Measurements from ENCODE around the gene MAT1A. TPM values are rescaled to one million over a fixed set of nuclear protein-coding genes. Genes with fewer than 3 reads are reported as not detected.
"Not testable (repeated sequence)": the region's sequence is repeated elsewhere in the genome, so short reads cannot be mapped to it uniquely, and the experiment has no call there.

The MAT1A gene
- total RNA-seq = under 1 TPM in 1 of 2 donors, not detected in 1; 0.37 TPM
- long read RNA-seq, donor 1 = 0 reads
- long read RNA-seq, donor 2 = 0 reads

DNA sequence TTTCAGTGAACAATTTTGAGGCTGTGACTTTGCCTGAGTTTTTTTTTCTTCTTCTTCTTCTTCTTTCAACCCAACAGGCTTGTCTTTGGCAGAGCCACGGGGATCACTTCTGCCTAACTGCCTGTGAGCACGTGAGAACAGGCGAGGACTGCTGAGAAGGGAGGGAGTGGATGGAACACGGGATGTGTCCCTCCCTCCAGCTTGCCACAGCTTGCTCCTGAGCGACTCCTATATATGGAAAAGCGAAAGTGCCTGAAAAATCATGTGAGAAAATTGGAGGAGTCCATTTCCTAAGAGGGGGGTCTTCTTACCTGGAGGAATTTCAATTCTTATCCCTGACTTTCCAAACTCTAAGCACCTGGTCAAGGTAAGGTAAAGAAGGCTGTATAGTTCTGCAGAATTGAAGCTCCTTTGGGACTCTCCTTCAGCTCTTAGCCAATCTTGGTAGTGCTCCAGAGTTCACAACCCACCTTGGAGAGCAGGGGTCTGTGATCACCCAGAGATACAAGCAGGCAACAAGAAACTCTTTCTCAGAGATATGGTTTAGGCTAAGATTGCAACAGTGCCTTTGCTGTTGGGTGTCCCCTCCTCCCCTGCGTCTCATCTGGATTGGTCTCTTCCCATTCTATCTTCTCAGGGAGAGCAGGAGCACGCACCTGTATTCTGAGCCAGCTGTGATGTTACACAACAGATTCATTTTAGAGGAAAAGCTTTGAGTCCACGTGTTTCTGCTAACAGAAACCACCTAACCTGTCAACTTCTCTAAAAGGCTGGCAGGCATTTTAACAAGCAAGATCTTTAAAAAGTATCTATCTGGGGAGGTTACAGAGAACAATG lies at the start of gene MAT1A:
Gene MAT1A, minus strand, starts transcription at position 208 of the 837 bp plus-strand sequence. CDS start 235 bp downstream, outside the sequence.
- intact Hi-C loops (cut with DNase I) = no loop called here
- DNase-seq (ENCODE audit: low spot score) = no peak

- intact Hi-C loops (cut with DNase I) = no loop called here
- no peak for DNase-seq (ENCODE audit: low spot score)
These were observed 44.5 kb upstream of the MAT1A start for GRCh38 chr10:80333983-80334382.

DNA sequence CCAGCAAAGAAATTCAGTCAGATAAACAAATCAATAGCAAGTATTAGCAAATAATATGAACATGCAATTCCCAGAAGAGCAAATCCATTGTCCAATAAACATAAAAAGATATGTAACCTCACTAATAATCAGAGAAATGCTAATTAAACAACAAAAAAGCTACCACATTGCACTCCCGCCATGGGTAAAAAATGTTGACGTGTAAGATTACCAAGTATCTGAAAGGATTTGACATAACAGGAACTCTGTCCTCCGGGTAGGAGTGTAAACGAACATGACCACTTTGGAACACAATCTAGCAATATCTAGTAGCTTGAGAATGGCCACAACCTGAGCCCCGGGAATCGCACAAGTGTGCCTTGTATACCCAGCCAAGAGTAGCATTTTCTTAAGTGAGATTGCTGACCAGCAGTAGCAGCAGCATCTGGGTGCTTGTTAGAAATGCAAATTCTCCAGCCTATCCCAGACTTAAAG lies 35.5 kb upstream of the MAT1A start:
- intact Hi-C loops (cut with DNase I) = no loop called here
- no peak for DNase-seq (ENCODE audit: low spot score)

- no peak for DNase-seq (ENCODE audit: low spot score)
- intact Hi-C loops (cut with DNase I) = no loop called here
These were observed 34.6 kb upstream of the MAT1A start for GRCh38 chr10:80324086-80324485.

GRCh38 chr10:80323311-80323710 lies 33.9 kb upstream of the MAT1A start:
- no peak for DNase-seq (ENCODE audit: low spot score)

DNA sequence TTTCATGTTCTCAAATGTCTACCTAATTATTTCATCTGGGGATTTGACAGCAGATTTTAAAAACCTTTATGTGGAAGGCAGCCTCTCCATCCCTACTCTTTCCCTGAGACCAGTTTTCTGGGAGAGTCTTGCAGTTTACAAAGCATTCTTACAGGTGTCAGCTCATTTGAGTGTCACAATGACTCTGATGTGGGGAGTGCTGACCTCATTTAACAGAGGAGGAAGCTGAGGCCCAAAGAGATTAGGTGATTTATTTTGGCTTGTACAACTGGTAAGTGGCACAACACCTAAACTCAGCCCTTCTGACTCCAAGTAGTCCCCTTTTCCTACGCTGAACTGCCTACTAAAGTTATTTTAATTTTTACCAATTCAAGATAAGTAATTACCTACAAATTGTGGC lies 33.3 kb upstream of the MAT1A start:
- no peak for DNase-seq (ENCODE audit: low spot score)
- intact Hi-C loops (cut with DNase I) = no loop called here

More at GRCh38 chr10:80323311-80323710, 33.9 kb upstream of the MAT1A start:
- intact Hi-C loops (cut with DNase I) = no loop called here

DNA sequence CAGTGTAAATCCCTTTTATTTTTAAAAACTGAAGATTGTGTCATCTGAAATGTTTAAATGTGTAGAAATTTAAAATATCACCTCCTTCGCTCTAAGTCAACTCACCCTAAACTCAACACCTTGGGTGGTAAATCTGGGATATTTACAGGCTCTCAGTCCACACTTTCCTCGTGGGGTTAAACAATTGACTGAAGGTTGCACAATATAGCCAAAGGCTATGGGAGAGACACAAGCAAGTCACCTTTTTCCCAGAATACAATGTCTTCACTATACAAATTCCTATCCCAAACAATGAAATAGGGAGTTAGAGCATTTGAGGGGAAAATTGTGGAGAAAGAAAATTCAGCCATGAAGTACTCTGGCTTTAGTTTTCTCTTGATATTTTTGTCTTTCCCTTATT lies 32.7 kb upstream of the MAT1A start:
- intact Hi-C loops (cut with DNase I) = no loop called here
- DNase-seq (ENCODE audit: low spot score) = no peak

- intact Hi-C loops (cut with DNase I) = no loop called here
- DNase-seq (ENCODE audit: low spot score) = no peak
These were observed 31.7 kb upstream of the MAT1A start for GRCh38 chr10:80321183-80321582.

GRCh38 chr10:80320377-80320776 lies 30.9 kb upstream of the MAT1A start:
- DNase-seq (ENCODE audit: low spot score) = no peak
- intact Hi-C loops (cut with DNase I) = no loop called here

DNA sequence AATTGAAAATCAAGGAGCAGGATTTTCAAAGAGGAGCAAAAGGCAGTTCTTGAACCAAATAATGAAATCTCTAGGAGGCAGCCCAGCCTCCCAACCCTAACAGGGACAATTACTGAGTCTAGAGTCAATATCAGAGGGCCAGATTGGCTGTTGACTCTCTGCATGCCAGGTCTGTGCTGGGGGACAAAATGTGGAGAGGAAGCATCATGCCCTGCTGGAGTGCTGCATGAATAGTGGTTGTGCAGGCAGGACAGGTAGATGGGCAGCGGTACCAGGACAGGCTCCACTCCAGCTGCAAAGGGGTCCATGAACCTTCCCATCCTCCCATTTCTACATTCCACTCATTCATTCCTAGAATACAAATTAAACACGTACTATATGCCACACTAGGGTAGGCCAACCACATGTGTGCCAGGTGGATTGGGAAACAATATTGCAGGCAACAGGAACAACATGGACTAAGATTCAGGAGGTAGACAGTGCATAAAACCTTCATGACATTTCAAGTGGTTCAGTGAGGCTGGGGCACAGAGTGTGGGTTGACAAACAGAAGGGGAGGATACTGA lies 30.4 kb upstream of the MAT1A start:
- no peak for DNase-seq (ENCODE audit: low spot score)
- intact Hi-C loops (cut with DNase I) = no loop called here

DNA sequence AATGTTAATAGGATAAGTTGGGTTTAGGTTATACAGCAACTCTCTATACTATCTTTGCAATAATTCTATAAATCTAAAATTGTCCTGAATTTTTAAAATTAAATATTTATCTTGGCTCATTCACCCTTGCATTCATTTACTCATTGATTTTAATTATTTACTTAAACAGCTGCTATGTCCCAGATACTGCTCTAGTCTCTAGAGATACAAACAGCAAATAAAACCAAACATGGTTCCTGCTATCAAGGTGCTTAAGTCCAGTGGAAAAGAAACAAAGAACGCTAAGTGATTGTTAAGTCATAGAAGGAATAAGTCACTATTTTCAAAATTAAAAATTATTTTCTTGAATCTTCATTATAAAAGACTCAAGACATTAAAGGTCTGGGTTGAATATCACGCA lies 29.9 kb upstream of the MAT1A start:
- no peak for DNase-seq (ENCODE audit: low spot score)
- intact Hi-C loops (cut with DNase I) = no loop called here

GRCh38 chr10:80318742-80319141 lies 29.3 kb upstream of the MAT1A start:
- intact Hi-C loops (cut with DNase I) = no loop called here
- DNase-seq (ENCODE audit: low spot score) = no peak

DNA sequence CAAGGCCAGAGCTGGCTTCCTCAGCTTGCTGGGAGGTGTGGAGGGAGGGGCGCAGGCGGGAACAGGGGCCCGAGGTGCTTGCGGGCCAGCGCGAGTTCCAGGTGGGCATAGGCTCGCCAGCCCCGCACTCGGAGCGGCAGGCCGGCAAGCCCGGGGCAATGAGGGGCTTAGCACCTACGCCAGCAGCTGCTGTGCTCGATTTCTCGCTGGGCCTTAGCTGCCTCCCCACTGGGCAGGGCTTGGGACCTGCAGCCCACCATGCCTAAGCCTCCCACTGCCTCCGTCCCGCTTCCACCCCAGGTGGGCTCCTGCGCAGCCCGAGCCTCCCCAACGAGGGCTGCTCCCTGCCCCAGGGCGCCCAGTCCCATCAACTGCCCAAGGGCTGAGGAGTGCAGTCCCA lies 25.9 kb upstream of the MAT1A start:
- no peak for DNase-seq (ENCODE audit: low spot score)
- intact Hi-C loops (cut with DNase I) = no loop called here

- intact Hi-C loops (cut with DNase I) = no loop called here
These were observed 24.1 kb upstream of the MAT1A start for GRCh38 chr10:80313523-80313922.

DNA sequence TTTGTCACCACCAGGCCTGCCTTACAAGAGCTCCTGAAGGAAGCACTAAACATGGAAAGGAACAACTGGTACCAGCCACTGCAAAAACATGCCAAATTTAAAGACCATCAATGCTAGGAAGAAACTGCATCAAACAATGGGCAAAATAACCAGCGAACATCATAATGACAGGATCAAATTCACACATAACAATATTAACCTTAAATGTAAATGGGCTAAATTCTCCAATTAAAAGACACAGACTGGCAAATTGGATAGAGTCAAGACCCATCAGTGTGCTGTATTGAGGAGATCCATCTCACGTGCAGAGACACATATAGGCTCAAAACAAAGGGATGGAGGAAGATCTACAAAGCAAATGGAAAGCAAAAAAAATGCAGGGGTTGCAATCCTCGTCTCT lies 16.5 kb upstream of the MAT1A start:
- intact Hi-C loops (cut with DNase I); DNase-seq (ENCODE audit: low spot score): not testable (repeated sequence)

More at GRCh38 chr10:80313523-80313922, 24.1 kb upstream of the MAT1A start:
- DNase-seq (ENCODE audit: low spot score) = no peak

DNA sequence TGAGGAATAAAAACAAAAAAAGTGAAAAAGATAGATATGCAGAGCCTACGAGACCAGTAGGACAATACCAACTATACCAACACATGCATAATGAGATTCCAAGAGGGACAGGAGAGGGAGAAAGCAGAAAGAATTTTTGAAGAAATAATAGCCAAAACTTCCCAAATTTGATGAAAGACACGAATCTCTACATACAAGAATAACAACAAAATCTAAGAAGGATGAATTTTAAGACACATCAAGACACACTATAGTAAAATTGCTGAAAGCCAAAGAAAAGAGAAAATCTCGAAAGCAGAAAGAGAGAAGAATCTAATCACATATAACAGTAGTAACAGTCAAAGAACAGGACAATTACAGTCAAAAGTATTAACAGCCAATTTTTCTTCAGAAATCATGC lies 7.5 kb upstream of the MAT1A start:
- DNase-seq (ENCODE audit: low spot score) = no peak
- intact Hi-C loops (cut with DNase I) = no loop called here

DNA sequence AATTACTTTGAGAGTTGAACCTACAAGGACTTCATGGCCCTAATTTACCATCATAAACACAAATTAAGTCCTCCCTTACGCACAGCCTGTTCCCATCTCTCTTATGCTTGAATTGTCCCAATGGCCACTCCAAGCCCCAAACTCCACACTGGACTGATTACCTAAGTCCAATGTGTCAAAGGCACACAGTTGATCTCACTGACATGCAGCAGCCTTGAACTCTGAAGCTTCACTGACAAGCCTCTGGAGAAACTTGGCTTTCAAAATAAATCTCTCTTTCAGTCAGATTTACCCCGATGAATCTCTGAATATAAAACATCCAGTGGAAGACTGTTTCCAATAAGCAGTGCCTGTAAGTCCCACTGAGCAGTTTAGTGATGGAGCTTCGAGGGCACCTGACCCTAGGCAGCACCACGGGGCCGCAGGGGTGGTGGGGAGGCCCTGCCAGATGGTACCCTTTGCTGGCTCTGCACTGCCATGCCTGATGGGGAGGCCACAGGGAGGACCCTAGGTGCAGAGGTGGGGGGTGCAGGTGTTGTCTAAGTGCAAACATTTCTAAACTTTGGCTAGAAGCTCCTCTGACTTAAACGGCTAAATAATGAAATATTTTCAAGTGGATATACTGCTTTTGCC lies 3.3 kb upstream of the MAT1A start:
- intact Hi-C loops (cut with DNase I) = no loop called here
- no peak for DNase-seq (ENCODE audit: low spot score)

- DNase-seq (ENCODE audit: low spot score) = no peak
- intact Hi-C loops (cut with DNase I) = no loop called here
These were observed 1.2 kb upstream of the MAT1A start for GRCh38 chr10:80290474-80291220.

DNA sequence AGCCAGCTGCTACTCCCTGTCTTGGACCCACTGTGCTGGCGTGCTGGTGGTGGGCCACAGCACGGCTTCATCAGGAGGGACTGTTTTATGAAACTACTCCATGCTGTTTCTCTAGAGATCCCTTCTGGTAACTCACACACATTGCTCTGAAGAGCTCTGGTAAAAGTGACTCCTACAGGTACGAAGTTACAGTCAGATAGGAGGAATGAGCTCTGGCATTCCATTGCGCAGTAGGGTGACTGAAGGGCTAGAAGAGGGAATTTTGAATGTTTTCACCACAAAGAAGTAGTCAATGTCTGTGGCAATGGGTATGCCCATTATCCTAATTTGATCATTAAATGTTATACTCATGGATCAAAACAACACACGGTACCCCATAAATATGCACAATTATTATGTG lies 609 bp downstream of the MAT1A start:
- intact Hi-C loops (cut with DNase I) = no loop called here
- no peak for DNase-seq (ENCODE audit: low spot score)

- no peak for DNase-seq (ENCODE audit: low spot score)
- intact Hi-C loops (cut with DNase I) = no loop called here
These were observed 4.9 kb downstream of the MAT1A start for GRCh38 chr10:80284522-80284921.
